Measurements from ENCODE around the gene BRWD1. TPM values are rescaled to one million over a fixed set of nuclear protein-coding genes. Genes with fewer than 3 reads are reported as not detected.

Gene BRWD1
- total and polyA plus RNA-seq, 2 of the 8 experiments (the other 6 are each of a cell fraction or from before 2014, with no cell fraction given), result 9.3 to 45.2 TPM

DNA sequence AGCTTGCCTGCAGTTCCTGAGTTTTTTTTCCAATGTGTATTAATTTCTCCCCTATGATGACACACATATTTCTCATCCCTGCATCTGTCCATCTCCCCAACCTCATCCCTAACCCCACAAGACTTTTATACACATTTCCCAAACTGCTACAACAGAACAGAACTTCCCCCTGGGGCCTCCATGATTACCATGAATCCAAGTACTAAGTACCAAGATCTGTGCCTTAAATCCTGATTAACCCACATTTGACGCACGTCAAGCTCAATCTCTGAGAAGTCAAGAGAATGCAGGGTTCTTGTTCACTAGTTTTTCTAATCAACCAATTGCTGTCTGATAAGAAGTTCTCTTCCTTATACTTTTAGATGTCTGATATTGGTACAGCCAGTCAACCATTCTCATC lies 25.8 kb upstream of the BRWD1 start (continued):
- TF ChIP-seq, protein P1, sequence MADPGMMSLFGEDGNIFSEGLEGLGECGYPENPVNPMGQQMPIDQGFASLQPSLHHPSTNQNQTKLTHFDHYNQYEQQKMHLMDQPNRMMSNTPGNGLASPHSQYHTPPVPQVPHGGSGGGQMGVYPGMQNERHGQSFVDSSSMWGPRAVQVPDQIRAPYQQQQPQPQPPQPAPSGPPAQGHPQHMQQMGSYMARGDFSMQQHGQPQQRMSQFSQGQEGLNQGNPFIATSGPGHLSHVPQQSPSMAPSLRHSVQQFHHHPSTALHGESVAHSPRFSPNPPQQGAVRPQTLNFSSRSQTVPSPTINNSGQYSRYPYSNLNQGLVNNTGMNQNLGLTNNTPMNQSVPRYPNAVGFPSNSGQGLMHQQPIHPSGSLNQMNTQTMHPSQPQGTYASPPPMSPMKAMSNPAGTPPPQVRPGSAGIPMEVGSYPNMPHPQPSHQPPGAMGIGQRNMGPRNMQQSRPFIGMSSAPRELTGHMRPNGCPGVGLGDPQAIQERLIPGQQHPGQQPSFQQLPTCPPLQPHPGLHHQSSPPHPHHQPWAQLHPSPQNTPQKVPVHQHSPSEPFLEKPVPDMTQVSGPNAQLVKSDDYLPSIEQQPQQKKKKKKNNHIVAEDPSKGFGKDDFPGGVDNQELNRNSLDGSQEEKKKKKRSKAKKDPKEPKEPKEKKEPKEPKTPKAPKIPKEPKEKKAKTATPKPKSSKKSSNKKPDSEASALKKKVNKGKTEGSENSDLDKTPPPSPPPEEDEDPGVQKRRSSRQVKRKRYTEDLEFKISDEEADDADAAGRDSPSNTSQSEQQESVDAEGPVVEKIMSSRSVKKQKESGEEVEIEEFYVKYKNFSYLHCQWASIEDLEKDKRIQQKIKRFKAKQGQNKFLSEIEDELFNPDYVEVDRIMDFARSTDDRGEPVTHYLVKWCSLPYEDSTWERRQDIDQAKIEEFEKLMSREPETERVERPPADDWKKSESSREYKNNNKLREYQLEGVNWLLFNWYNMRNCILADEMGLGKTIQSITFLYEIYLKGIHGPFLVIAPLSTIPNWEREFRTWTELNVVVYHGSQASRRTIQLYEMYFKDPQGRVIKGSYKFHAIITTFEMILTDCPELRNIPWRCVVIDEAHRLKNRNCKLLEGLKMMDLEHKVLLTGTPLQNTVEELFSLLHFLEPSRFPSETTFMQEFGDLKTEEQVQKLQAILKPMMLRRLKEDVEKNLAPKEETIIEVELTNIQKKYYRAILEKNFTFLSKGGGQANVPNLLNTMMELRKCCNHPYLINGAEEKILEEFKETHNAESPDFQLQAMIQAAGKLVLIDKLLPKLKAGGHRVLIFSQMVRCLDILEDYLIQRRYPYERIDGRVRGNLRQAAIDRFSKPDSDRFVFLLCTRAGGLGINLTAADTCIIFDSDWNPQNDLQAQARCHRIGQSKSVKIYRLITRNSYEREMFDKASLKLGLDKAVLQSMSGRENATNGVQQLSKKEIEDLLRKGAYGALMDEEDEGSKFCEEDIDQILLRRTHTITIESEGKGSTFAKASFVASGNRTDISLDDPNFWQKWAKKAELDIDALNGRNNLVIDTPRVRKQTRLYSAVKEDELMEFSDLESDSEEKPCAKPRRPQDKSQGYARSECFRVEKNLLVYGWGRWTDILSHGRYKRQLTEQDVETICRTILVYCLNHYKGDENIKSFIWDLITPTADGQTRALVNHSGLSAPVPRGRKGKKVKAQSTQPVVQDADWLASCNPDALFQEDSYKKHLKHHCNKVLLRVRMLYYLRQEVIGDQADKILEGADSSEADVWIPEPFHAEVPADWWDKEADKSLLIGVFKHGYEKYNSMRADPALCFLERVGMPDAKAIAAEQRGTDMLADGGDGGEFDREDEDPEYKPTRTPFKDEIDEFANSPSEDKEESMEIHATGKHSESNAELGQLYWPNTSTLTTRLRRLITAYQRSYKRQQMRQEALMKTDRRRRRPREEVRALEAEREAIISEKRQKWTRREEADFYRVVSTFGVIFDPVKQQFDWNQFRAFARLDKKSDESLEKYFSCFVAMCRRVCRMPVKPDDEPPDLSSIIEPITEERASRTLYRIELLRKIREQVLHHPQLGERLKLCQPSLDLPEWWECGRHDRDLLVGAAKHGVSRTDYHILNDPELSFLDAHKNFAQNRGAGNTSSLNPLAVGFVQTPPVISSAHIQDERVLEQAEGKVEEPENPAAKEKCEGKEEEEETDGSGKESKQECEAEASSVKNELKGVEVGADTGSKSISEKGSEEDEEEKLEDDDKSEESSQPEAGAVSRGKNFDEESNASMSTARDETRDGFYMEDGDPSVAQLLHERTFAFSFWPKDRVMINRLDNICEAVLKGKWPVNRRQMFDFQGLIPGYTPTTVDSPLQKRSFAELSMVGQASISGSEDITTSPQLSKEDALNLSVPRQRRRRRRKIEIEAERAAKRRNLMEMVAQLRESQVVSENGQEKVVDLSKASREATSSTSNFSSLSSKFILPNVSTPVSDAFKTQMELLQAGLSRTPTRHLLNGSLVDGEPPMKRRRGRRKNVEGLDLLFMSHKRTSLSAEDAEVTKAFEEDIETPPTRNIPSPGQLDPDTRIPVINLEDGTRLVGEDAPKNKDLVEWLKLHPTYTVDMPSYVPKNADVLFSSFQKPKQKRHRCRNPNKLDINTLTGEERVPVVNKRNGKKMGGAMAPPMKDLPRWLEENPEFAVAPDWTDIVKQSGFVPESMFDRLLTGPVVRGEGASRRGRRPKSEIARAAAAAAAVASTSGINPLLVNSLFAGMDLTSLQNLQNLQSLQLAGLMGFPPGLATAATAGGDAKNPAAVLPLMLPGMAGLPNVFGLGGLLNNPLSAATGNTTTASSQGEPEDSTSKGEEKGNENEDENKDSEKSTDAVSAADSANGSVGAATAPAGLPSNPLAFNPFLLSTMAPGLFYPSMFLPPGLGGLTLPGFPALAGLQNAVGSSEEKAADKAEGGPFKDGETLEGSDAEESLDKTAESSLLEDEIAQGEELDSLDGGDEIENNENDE (IDR thresholded peaks at IDR 0.05; ENCODE audit: insufficient replicate concordance, low read length), result no peak
- TF ChIP-seq TAF7 (optimal IDR thresholded peaks at IDR 0.05; ENCODE audit: borderline replicate concordance, low read depth, low read length) (no peak), EP300 (IDR thresholded peaks at IDR 0.05; ENCODE audit: borderline replicate concordance in 1 of 2, low read depth in 2 of 2, low read length in 2 of 2) (no peak), SAP30 (IDR thresholded peaks at IDR 0.05; ENCODE audit: insufficient read depth, insufficient replicate concordance, low read length) (no peak), KDM4A (IDR thresholded peaks at IDR 0.05; ENCODE audit: low read depth, low read length, severe bottlenecking) (no peak)
- TF ChIP-seq, protein P2, sequence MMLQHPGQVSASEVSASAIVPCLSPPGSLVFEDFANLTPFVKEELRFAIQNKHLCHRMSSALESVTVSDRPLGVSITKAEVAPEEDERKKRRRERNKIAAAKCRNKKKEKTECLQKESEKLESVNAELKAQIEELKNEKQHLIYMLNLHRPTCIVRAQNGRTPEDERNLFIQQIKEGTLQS (IDR thresholded peaks at IDR 0.05; ENCODE audit: insufficient read depth, low read depth, low read length), result no peak

All from H1 (cell line).